IMR-90 (cell line): Measurements from ENCODE around the gene NET1. TPM values are rescaled to one million over a fixed set of nuclear protein-coding genes. Genes with fewer than 3 reads are reported as not detected.

Experiments
- ATAC-seq: fragments of 200-7000 bp; cut with Tn5 transposase; 2 replicates; pipeline ENCODE4 v1.9.1; 2020; ENCODE audit warnings: low read depth, mild to moderate bottlenecking, moderate library complexity
- Bru-seq: library from RNA; stranded (reverse); fragments of 400-500 nt; gene quantifications from one replicate; lab custom pipeline; 2021; lab: Mats Ljungman, UMichigan
- BruChase-seq, 2 experiments: library from RNA; stranded (reverse); fragments of 400-500 nt; gene quantifications; one replicate each; lab custom pipeline; 2021; lab: Mats Ljungman, UMichigan
- BruUV-seq: library from RNA; stranded (reverse); fragments of 400-500 nt; replicated peaks from 2 replicates; lab custom pipeline; 2021; lab: Mats Ljungman, UMichigan
- CTCF ChIA-PET: fragments of 300-600 bp; formaldehyde crosslinking; extraction: SDS; loops from one replicate; lab custom pipeline; 2021; ENCODE audit warnings: antibody characterized with exemption; lab: Yijun Ruan, JAX
- POLR2A ChIA-PET: fragments of 300-600 bp; sonication (Branson Sonifier 250); formaldehyde crosslinking; loops from one replicate; lab custom pipeline; 2022; ENCODE audit warnings: antibody characterized with exemption; ENCODE audit not compliant: unreplicated experiment; lab: Charles Lee
- DNase-seq: peaks from one replicate; pipeline ENCODE4 v3.0.0; 2013
- H2AFZ ChIP-seq: replicated peaks from 2 replicates; pipeline ENCODE3; 2013; ENCODE audit warnings: low read length, mild to moderate bottlenecking; ENCODE audit not compliant: poor library complexity
- H2AK5ac ChIP-seq: 2 replicates; pipeline ENCODE4 v1.6.1; 2013; ENCODE audit warnings: low read depth, low read length, inconsistent platforms
- H2AK9ac ChIP-seq: replicated peaks from 2 replicates; pipeline ENCODE3; 2013; ENCODE audit warnings: mild to moderate bottlenecking, low read depth, low read length, moderate library complexity; ENCODE audit not compliant: poor library complexity
- H2BK120ac ChIP-seq: 2 replicates; pipeline ENCODE4 v1.6.1; 2013; ENCODE audit warnings: low read depth, low read length, inconsistent platforms
- H2BK15ac ChIP-seq: 3 replicates; pipeline ENCODE4 v1.6.1; 2013; ENCODE audit warnings: low read depth, low read length, inconsistent platforms
- H2BK20ac ChIP-seq: 2 replicates; pipeline ENCODE4 v1.6.1; 2013; ENCODE audit warnings: low read depth, mild to moderate bottlenecking, inconsistent platforms, low read length, moderate library complexity
- H2BK5ac ChIP-seq: 2 replicates; pipeline ENCODE4 v1.6.1; 2013; ENCODE audit warnings: mild to moderate bottlenecking, low read depth, low read length, inconsistent platforms; ENCODE audit not compliant: poor library complexity, severe bottlenecking
- H3K14ac ChIP-seq: replicated peaks from 2 replicates; pipeline ENCODE4 v1.6.1; 2013; ENCODE audit warnings: low read depth, low read length, inconsistent platforms
- H3K18ac ChIP-seq: 2 replicates; pipeline ENCODE4 v1.6.1; 2013; ENCODE audit warnings: low read depth, low read length, control low read depth
- H3K23ac ChIP-seq: 2 replicates; pipeline ENCODE4 v1.6.1; 2013; ENCODE audit warnings: low read depth, low read length, inconsistent platforms
- H3K27ac ChIP-seq: 2 replicates; pipeline ENCODE4 v1.5.1; 2013; ENCODE audit warnings: mild to moderate bottlenecking, control low read depth, low read length; ENCODE audit not compliant: insufficient read depth
- H3K27me3 ChIP-seq: 2 replicates; pipeline ENCODE4 v1.6.1; 2013; ENCODE audit warnings: low read length; ENCODE audit not compliant: control insufficient read depth, insufficient read depth
- H3K36me3 ChIP-seq: 2 replicates; pipeline ENCODE4 v1.6.1; 2013; ENCODE audit warnings: low read length, mixed read lengths; ENCODE audit not compliant: control insufficient read depth, insufficient read depth
- H3K4ac ChIP-seq: 2 replicates; pipeline ENCODE4 v1.6.1; 2013; ENCODE audit warnings: low read depth, low read length, inconsistent platforms
- H3K4me1 ChIP-seq: 2 replicates; pipeline ENCODE4 v1.6.1; 2013; ENCODE audit warnings: low read length, mixed read lengths; ENCODE audit not compliant: control insufficient read depth, insufficient read depth
- H3K4me2 ChIP-seq: 2 replicates; pipeline ENCODE4 v1.6.1; 2013; ENCODE audit warnings: low read depth, mild to moderate bottlenecking, control low read depth, low read length, moderate library complexity
- H3K4me3 ChIP-seq: 2 replicates; pipeline ENCODE4 v1.5.1; 2013; ENCODE audit warnings: low read depth, mild to moderate bottlenecking, control low read depth, low read length, moderate library complexity; ENCODE audit not compliant: insufficient read depth
- H3K56ac ChIP-seq: 2 replicates; pipeline ENCODE4 v1.6.1; 2013; ENCODE audit warnings: low read length, inconsistent platforms; ENCODE audit not compliant: insufficient read depth; ENCODE audit errors: extremely low read depth
- H3K79me1 ChIP-seq, 2 experiments: 2 replicates each; pipeline ENCODE4 v1.6.1; 2013; ENCODE audit warnings: low read length in 2 of 2, inconsistent platforms in 1 of 2, low read depth in 1 of 2
- H3K9ac ChIP-seq: 2 replicates; pipeline ENCODE4 v1.6.1; 2013; ENCODE audit warnings: low read depth, low read length, control low read depth
- H3K9me1 ChIP-seq: 2 replicates; pipeline ENCODE4 v1.6.1; 2013; ENCODE audit warnings: low read length, inconsistent platforms; ENCODE audit not compliant: insufficient read depth
- H3K9me3 ChIP-seq: 2 replicates; pipeline ENCODE4 v1.6.1; 2013; ENCODE audit warnings: low read length; ENCODE audit not compliant: control insufficient read depth, insufficient read depth
- H4K20me1 ChIP-seq: 2 replicates; pipeline ENCODE4 v1.6.1; 2013; ENCODE audit warnings: low read length, inconsistent platforms; ENCODE audit not compliant: insufficient read depth
- H4K5ac ChIP-seq: 2 replicates; pipeline ENCODE4 v1.6.1; 2013; ENCODE audit warnings: mild to moderate bottlenecking, low read depth, low read length, control low read depth
- H4K8ac ChIP-seq, 2 experiments: 2 replicates each; pipeline ENCODE4 v1.6.1; 2013; ENCODE audit warnings: low read depth in 2 of 2, low read length in 2 of 2, control low read depth in 1 of 2, inconsistent platforms in 1 of 2
- H4K91ac ChIP-seq: 2 replicates; pipeline ENCODE4 v1.6.1; 2013; ENCODE audit warnings: low read depth, low read length, inconsistent platforms; ENCODE audit not compliant: insufficient read depth
- MXI1 ChIP-seq: IDR thresholded peaks from 2 replicates; pipeline ENCODE4 v1.6.1; 2012; ENCODE audit warnings: low read depth, mild to moderate bottlenecking, low read length, moderate library complexity, borderline replicate concordance
- RCOR1 ChIP-seq: IDR thresholded peaks from 2 replicates; pipeline ENCODE4 v1.6.1; 2012; ENCODE audit warnings: mild to moderate bottlenecking, low read length, improper control_type of control experiment; ENCODE audit not compliant: insufficient replicate concordance
- WGBS, 2 experiments: methylation state at CpG; one replicate each; pipeline versions ENCODE4 v1.1.5 to v1.1.7; 2013; ENCODE audit warnings: missing lambda C conversion rate in 2 of 2; ENCODE audit not compliant: insufficient read length in 1 of 2; ENCODE audit errors: extremely low coverage in 2 of 2; 5-methylcytosine and 5-hydroxymethylcytosine counted together
- dilution Hi-C: fragments of 300-500 bp; cut with HindIII; formaldehyde crosslinking; loops from one replicate; pipeline ENCODE4 v1.14.3; 2018; ENCODE audit warnings: low sequenced_read_pairs; ENCODE audit not compliant: unreplicated experiment
- in situ Hi-C: fragments of 300-500 bp; cut with MboI; formaldehyde crosslinking; loops from 3 replicates; pipeline ENCODE4 v1.14.3; 2019; ENCODE audit warnings: low sequenced_read_pairs, inconsistent platforms, mixed read lengths
- intact Hi-C: fragments of 100-400 bp; cut with micrococcal nuclease; formaldehyde crosslinking; loops from 2 replicates; pipeline ENCODE4 v1.10.0; 2022
- long read RNA-seq: library from polyadenylated mRNA; unstranded; transcript quantifications from one replicate; pipeline ENCODE4 v2.0.0, GENCODE V29; 2021; ENCODE audit not compliant: unreplicated experiment
- polyA plus RNA-seq, 3 experiments: library from polyadenylated mRNA; depleted of rRNA; stranded (reverse); fragments of >200 nt; gene quantifications; 2 replicates each; pipeline ENCODE4 v1.2.3, GENCODE V29; 2012; ENCODE audit warnings: low replicate concordance in 1 of 3
- total RNA-seq: library from RNA; depleted of rRNA; stranded (reverse); fragments of >200 nt; gene quantifications from 2 replicates; pipeline ENCODE4 v1.2.3, GENCODE V29; 2012; rRNA removed

The NET1 gene
- 54.7 and 57.5 TPM in 2 replicates for total RNA-seq
- polyA plus RNA-seq (2012; rRNA removed), result 20.0 and 28.2 TPM in 2 replicates
- 6.1 and 6.8 TPM in 2 replicates for polyA plus RNA-seq (2012; cell fraction: cytosol; rRNA removed)
- polyA plus RNA-seq (2012; cell fraction: nucleus; rRNA removed; ENCODE audit: low replicate concordance), result 6.5 and 18.1 TPM in 2 replicates
- Bru-seq, nascent RNA, result percentile 57 among the genes with signal in this experiment
- BruChase-seq, experiment 1, labeled RNA remaining after a 6-hour chase, result percentile 41 among the genes with signal in this experiment
- BruChase-seq, experiment 2, labeled RNA remaining after a 2-hour chase, result percentile 57 among the genes with signal in this experiment
- long read RNA-seq, transcript NET1-202 (10 exons, 3,253 nt), result major isoform, 15 of 28 reads
- long read RNA-seq, partial matches to known transcripts, result 3 of 28 reads
- long read RNA-seq, other reads (novel, unspliced or antisense), result 6 of 28 reads

- Histone ChIP-seq H3K9me1 (no peaks in the 10 kb centered on the region), H4K8ac (no peak within 1 kb of the TSS), H4K91ac (no peak within 1 kb of the TSS), H3K9me3 (no peaks in the 10 kb centered on the region; the same call in 1 of the 2 replicates), H3K79me1 (peaks cover 17 to 21% of the 10 kb centered on the region in 2 experiments), H3K27me3 (no peaks in the 10 kb centered on the region), H3K4me2 (peak within 1 kb of the TSS; percentile 98), H3K23ac (peak within 1 kb of the TSS; percentile 63; the same call in 1 of the 2 replicates), H3K18ac (no peak within 1 kb of the TSS), H3K56ac (peak within 1 kb of the TSS; percentile 8; the same call in 1 of the 2 replicates), H3K4me1 (no peaks in the 10 kb centered on the region), H3K36me3 (no peaks in the 10 kb centered on the region), H4K20me1 (no peaks in the 10 kb centered on the region), H4K5ac (no peak within 1 kb of the TSS), H2BK120ac (no peak within 1 kb of the TSS), H2AK9ac (peak within 1 kb of the TSS; percentile 18), H2BK15ac (no peak within 1 kb of the TSS), H3K4me3 (peak within 1 kb of the TSS; percentile 93), H2AK5ac (no peak within 1 kb of the TSS), H3K4ac (no peak within 1 kb of the TSS), H2BK5ac (peak within 1 kb of the TSS; percentile 57), H2AFZ (peak within 1 kb of the TSS; percentile 85), H3K9ac (peak within 1 kb of the TSS; percentile 22), H3K27ac (peak within 1 kb of the TSS; percentile 48; the same call in 1 of the 2 replicates), H3K14ac (peak within 1 kb of the TSS; percentile 66; the same call in 1 of the 2 replicates), H2BK20ac (no peak within 1 kb of the TSS)
- ChIA-PET CTCF (interaction anchor here (2.0 kb wide), 1 partner anchor 15 kb away, joined by 6 read pairs; no protein-coding TSS in a partner anchor), POLR2A (no interaction called here)
- dilution Hi-C loops (no loop called here), intact Hi-C loops (no loop called here), in situ Hi-C loops (no loop called here)
- BruUV-seq, result no TSS peak
- peak; percentile 99 for ATAC-seq
- WGBS, 2 experiments, result 0% methylated on average over 6 of the region's 48 CpGs; no CpG with 5 or more reads in 1 of the 2 experiments
- TF ChIP-seq RCOR1 (no peak), MXI1 (peak; percentile 98)
- DNase-seq, result peak; percentile 81
These were observed at the start of gene NET1 for GRCh38 chr10:5412277-5412941. Gene NET1 (plus strand): TSS chr10:5412557. CDS start chr10:5412693, 136 bp downstream.
